Measurements from ENCODE around the gene SPOP. TPM values are rescaled to one million over a fixed set of nuclear protein-coding genes. Genes with fewer than 3 reads are reported as not detected.
"Not testable (repeated sequence)": the region's sequence is repeated elsewhere in the genome, so short reads cannot be mapped to it uniquely, and the experiment has no call there.

The SPOP gene
- total RNA-seq, 1 donor = 59.2 TPM

DNA sequence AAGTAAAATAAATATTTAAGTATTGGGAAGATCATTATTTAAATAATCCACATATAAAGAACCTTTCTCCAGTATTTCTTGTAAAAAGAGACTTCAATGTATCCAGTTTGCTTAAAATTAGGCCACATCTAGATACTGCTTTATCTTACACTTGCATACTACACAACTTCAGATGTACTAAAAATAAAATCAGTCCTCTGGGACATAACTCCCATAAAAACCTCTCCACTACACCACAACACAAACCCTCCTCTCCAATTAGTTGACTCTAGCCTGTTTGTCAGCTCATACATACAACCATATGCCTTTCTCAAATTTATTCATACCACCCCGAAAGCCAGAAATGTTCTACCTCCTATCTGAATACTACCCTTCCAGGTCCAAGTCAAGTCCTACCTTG, 21.6 kb downstream of the SPOP start:
- H3K4me3 ChIP-seq (ENCODE audit: low read depth, low read length) = no peak overlapping the region
- TF ChIP-seq, protein P1, sequence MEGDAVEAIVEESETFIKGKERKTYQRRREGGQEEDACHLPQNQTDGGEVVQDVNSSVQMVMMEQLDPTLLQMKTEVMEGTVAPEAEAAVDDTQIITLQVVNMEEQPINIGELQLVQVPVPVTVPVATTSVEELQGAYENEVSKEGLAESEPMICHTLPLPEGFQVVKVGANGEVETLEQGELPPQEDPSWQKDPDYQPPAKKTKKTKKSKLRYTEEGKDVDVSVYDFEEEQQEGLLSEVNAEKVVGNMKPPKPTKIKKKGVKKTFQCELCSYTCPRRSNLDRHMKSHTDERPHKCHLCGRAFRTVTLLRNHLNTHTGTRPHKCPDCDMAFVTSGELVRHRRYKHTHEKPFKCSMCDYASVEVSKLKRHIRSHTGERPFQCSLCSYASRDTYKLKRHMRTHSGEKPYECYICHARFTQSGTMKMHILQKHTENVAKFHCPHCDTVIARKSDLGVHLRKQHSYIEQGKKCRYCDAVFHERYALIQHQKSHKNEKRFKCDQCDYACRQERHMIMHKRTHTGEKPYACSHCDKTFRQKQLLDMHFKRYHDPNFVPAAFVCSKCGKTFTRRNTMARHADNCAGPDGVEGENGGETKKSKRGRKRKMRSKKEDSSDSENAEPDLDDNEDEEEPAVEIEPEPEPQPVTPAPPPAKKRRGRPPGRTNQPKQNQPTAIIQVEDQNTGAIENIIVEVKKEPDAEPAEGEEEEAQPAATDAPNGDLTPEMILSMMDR (IDR thresholded peaks at IDR 0.05; ENCODE audit: insufficient read depth, low read depth, low read length) = no peak
- no peak for DNase-seq (ENCODE audit: low read depth)

- TF ChIP-seq, protein P1 (IDR thresholded peaks at IDR 0.05; ENCODE audit: insufficient read depth, low read depth, low read length) = no peak
- no peak overlapping the region for H3K4me3 ChIP-seq (ENCODE audit: low read depth, low read length)
- no peak for DNase-seq (ENCODE audit: low read depth)
Observed at GRCh38 chr17:49647256-49647585, 30.7 kb downstream of the SPOP start.

GRCh38 chr17:49646391-49647255, 31.3 kb downstream of the SPOP start:
- peak; percentile 62 for DNase-seq (ENCODE audit: low read depth)
- TF ChIP-seq, protein P1 (IDR thresholded peaks at IDR 0.05; ENCODE audit: insufficient read depth, low read depth, low read length) = no peak
- H3K4me3 ChIP-seq (ENCODE audit: low read depth, low read length) = peak overlapping the region; percentile 4

- DNase-seq (ENCODE audit: low read depth); H3K4me3 ChIP-seq (ENCODE audit: low read depth, low read length): not testable (repeated sequence)
Observed at GRCh38 chr17:49646056-49646390, 31.9 kb downstream of the SPOP start.

DNA sequence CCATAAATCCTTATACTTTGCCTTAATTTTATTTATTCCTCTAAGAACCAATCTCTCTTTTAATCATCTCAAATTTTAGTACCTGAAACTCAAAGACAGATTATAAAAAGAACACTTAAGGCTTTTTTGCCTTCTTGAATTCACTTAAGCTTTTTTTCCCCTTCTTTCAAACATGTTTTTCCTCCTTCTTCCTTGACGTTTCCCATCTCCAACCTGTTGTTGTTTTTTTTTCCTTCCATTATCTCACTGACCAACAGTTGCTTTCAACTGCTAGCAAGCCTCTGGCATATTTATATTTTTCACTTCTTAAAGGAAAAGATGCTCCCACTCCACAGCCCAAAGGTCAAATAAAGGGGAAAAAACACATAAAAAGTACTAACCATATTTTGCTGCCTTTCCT, 32.2 kb downstream of the SPOP start:
- TF ChIP-seq, protein P1 (IDR thresholded peaks at IDR 0.05; ENCODE audit: insufficient read depth, low read depth, low read length) = no peak
- DNase-seq (ENCODE audit: low read depth) = peak; percentile 35
- no peak overlapping the region for H3K4me3 ChIP-seq (ENCODE audit: low read depth, low read length)

- TF ChIP-seq, protein P1 (IDR thresholded peaks at IDR 0.05; ENCODE audit: insufficient read depth, low read depth, low read length) = no peak
- no peak for DNase-seq (ENCODE audit: low read depth)
- no peak overlapping the region for H3K4me3 ChIP-seq (ENCODE audit: low read depth, low read length)
Observed at GRCh38 chr17:49640556-49640955, 37.3 kb downstream of the SPOP start.

- DNase-seq (ENCODE audit: low read depth) = no peak
- TF ChIP-seq, protein P1 (IDR thresholded peaks at IDR 0.05; ENCODE audit: insufficient read depth, low read depth, low read length) = no peak
- no peak overlapping the region for H3K4me3 ChIP-seq (ENCODE audit: low read depth, low read length)
Observed at GRCh38 chr17:49638818-49639217, 39.1 kb downstream of the SPOP start.

All from fibroblast of villous mesenchyme (primary cell).